HG02870 (cell line): ENCODE results near the gene DTX3.
"Not testable (repeated sequence)": the region's sequence is repeated elsewhere in the genome, so short reads cannot be mapped to it uniquely, and the experiment has no call there.

Source experiments
- ATAC-seq: cut with Tn5 transposase; IDR thresholded peaks from one replicate; pipeline ENCODE4 v1.9.1; 2021; ENCODE audit warnings: mild to moderate bottlenecking, moderate library complexity; ENCODE audit not compliant: unreplicated experiment

DTX3 gene

DNA sequence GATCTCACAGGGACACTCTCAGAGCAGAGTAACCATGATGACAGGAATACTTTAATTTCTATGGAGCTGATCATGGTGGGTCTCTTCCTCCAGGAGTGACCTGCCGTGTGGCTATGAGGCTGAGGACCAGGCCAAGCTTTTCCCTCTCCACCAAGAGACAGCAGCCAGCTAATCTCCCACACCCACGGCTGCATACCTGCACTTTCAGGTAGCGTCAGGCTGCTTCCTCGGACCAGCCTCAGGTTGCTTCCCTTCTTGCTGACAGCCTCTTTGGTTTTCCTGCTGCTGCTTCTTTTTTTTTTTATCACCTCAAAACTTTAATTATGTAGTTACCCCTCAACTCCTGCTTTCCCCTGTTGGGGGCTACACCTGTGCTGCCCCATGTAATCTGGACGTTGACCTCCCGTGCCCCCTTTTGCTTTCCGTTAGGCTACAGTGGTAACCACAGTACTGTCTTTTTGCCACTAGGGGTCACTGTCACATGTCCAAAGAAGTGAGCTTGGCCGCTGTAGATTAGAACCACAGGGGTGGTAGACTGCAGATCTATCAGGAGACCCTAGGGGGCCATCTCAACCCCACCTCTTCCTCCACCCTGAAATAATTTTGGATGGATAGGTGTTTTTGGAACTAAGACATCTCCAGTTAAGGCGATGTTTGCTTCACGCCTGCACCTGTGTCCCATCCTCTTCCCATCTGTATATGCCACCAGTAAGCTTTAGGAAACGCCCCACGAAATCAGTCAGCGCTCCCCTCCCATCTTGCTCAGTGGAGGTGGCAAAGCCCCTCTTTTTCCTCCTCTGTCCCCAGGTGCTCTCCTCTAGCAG lies 21.4 kb upstream of the DTX3 start:
- ATAC-seq = peak; percentile 89

DNA sequence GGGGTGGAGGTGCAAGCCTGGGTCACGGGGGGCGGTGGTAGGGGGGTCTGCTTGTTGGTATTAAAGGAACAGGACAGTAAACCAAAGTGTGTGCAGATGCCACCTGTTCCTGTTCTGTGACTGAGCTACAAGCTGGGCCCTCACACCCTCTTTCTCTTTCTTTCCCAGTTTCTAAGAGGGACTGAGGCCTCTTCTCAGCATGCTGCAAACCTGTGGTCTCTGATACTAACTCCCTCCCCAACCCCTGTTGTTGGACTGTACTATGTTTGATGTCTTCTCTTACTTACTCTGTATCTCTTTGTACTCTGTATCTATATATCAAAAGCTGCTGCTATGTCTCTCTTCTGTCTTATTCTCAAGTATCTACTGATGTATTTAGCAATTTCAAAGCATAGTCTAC lies 20.6 kb upstream of the DTX3 start:
- ATAC-seq = no peak

DNA sequence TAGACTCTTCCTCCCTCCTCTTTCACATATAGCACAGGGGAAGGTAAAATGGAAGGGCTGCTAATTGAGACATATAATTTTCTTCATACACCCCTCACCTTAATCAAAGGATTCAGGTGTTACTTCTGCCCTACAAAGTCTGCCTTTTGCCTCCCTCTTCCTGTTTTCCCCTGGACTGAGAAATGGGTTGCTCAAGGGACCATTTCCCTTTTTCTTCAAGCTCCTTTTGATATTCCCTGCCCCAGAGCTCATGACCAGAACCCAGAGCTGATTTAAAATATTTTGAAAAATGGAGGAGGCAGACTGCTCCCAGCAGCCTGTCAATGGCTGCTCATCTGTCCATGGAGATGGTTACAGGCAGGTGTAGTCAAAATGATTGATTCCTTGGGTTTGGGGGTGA lies 19.9 kb upstream of the DTX3 start:
- ATAC-seq = no peak

DNA sequence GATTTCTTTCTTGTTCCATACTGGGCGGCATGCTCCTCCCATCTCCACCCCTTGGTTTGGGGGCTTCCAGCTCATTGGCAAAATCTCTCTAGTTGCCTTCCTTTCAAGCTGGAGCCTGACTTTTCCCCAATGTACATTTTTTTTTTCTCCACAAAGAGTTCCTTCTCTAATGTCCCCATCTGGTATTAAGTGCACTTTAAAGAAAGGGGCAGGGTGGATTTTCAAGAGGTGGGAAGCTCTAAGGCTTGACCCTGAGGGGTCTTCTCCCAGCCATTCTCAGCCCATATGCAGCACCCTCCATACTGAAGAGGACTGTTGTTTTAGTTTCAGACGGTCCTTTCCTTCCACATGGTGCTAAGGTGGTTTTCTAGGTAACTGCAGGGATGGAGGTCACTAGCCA lies 19.5 kb upstream of the DTX3 start:
- ATAC-seq = no peak

DNA sequence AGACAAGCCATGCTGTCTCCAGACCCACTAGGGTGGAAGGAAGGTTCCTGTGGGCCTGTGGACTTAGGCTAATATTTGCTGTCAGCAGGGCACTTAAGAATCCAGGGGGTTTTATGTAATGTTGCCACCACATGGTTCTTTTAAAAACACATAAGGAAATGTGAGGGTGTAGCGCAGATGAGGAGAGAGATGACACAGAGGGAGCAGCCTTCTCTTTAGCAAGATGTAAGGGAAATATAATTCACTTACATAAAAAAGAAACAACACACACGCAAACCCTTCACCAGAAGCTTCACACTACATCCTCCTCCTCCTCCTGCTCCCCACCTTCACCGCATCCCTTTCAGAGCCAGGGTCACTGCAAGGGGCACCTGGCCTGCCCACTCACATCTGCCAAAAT lies 18.5 kb upstream of the DTX3 start:
- ATAC-seq = no peak

DNA sequence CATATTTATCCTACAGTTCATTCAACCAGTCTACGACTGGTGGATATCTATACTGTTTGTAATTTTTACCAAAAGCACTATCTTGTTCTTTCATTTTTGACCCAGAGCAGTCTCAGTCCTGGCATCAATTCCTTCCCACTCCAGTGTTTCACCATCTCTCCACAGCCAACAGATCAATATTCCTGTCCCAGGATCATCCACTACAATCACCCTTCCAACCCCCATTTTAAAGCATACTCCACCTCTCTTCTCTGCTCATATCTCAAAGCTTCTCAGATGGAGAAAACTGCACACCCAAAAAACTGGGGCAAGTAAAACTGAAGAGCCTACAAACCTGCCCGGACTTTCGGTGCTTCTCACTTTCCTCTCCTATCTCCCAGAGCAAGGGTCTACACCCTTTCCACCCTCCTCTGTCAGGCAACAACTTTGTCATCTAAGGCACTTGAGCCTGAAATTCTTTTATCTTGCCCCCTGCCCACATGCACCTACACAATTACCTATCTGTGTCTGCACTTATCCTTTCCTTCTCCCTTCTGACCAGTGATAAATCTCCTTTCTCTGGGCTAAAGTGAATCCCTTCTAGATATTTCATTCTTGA lies 17.7 kb upstream of the DTX3 start:
- ATAC-seq = no peak

DNA sequence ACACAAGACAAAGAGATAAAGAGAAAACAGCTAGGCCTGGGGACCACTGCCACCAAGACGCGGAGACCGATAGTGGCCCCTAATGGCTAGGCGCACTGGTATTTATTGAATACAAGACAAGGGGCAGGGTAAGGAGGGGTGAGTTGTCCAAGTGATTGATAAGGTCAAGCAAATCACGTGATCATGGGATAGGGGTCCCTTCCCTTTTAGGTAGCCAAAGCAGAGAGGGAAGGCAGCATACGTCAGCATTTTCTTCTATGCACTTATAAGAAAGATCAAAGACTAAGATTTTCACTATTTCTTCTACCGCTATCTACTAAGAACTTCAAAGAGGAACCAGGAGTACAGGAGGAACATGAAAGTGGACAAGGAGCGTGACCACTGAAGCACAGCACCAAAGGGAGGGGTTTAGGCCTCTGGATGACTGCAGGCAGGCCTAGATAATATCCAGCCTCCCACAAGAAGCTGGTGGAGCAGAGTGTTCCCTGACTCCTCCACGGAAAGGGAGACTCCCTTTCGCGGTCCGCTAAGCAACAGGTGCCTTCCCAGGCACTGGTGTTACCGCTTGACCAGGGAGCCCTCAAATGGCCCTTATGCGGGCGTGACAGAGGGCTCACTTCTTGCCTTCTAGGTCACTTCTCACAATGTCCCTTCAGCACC lies 15.5 kb upstream of the DTX3 start:
- not testable (repeated sequence) for ATAC-seq

DNA sequence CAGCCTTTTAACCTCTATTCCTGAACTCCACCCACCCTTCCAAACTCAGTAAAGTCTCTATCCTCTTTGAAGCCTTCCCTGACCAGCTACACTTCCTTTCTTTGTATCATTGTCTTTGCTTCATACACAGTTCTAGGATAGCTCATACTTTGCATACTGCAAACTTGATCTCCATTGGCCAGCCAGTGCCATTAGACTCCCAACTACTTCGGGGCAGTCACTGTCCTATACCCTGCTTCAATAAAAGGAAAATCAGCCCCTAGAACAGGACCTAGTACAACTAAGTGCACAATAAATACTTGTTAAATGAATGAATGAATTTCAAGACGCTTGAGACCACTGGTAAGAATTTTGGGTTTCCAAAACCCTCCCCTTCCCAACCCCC lies 14.2 kb upstream of the DTX3 start:
- ATAC-seq = no peak

DNA sequence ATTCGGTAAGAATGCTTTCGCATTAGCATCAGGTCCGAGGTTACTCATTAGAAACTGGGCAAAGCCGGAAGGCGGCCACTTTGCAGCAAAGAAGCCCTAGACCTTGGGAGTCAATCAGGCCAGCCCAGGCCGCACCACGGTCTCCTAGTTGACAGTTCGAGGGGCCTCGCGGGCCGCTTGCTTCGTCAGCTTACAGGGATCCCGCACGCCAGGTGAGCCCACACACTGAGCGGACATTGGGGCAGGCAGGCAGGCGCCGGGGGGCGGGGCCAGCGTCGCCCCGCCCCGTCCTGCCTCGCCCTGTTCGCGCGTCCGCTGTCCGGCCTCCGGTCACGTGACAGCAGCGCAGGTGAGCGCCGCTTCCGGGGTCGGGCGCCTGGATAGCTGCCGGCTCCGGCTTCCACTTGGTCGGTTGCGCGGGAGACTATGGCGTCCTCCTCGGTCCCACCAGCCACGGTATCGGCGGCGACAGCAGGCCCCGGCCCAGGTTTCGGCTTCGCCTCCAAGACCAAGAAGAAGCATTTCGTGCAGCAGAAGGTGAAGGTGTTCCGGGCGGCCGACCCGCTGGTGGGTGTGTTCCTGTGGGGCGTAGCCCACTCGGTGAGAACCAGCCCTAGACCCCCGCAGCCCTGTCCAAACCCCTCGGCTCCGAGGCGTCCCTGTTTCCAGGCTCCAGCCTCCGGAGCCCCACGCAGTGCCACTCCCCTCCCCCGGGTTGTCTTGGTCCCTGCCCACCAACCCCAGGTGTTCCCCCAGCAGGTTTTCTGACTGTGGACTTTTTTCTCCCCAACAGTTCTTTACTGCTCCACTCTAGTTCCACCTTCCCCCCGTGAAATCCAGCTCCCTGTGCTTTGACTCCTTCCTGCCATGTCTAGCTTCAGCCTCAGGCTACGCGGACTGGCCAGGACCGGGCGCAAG lies 13.5 kb upstream of the DTX3 start, which contains the start of gene PIP4K2C:
PIP4K2C (plus strand) TSS at position 329 of the 918 bp plus-strand sequence; CDS start at position 427, 98 bp downstream.
- peak; percentile 84 for ATAC-seq

DNA sequence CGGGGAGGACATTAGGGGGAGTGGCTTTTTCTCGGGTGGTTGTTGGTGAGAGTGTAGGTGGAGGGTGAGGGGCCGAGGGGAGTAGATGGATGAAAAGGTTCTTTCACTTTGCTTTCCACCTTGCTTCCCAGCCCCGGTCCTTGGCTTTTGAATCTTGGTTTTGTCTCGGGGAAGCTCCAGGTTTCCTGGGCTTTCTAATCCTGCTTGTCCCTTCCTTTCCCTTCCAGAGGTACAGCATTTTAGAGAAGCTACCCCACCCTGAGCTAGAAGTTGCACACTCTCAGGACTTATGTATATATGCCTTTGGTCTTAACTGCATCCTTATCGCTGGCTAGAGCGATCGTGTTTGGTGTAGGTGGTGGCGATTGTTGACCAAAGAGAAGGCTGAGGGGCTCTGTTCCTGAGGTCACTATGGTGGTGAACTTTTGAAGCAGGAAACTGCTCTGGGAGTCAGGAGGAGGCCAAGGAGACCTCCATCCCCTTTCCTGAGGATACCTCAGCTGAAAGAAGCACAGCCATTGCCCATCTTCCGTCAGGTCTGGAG lies 12.8 kb upstream of the DTX3 start:
- no peak for ATAC-seq

DNA sequence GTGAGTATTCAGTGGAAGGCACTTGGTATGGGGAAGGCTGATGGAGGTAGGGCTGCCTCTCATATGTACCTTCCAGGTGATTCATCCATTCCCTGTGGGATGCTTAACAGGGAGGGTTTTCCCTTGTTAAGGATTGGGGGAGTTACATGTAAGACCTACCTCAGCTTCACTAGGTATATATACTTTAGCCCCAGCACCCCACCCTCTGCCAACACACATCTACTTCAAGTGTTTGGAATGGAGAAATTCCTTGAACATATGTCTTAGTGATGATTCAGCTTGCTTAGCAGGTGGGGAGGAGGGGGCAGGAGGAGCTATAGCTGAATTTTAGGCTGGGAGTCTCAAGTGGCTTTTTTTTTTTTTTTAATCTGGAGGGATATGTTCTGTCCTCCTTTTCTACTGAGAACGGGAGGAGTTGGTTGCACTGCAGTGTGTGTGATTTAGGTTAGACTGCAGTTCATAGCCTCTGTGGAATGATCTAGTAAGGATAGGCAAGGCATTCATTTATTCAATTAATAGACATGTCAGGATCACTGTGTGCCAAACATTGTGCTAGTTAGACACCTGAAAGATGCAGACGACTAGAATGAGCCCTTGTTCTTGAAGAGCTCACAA lies 12.0 kb upstream of the DTX3 start:
- no peak for ATAC-seq

DNA sequence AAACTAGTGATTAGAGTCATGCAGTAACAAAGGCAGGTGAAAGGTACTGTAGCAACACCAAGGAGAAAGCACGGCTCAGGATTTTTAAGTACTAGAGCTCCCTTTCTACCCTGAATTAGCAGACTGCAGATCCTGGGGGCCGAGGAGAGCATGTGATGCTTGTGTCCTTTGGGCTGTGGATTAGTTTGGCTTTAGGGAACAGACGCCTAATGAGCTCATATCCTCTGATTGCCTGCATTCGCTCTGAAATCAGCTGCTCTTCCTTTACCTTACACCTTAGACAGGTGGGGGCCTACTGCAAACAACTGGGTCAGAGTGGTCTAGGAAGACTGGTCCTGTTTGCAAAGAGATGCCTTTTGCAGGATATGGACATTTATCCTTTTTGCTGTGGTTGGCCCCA lies 11.4 kb upstream of the DTX3 start:
- ATAC-seq = no peak

DNA sequence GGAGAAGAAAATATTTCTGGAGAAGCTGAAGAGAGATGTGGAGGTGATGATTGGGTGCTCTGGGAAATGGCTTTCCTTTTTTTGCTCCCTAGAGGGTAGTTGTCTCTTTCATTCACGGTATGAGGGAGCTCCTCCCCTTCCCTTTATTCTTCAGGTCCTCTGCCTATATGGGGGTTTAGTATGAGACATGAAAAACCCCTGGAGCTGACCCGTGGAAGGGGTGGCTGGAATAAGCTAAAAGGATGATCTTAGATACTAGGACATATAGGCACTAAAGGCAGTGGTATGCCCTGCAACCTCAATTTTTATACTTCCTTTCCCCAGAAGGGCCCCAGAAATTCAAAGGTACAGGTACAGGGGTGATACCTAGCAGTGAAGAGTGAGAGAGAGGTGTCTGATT lies 4.2 kb upstream of the DTX3 start:
- no peak for ATAC-seq

DNA sequence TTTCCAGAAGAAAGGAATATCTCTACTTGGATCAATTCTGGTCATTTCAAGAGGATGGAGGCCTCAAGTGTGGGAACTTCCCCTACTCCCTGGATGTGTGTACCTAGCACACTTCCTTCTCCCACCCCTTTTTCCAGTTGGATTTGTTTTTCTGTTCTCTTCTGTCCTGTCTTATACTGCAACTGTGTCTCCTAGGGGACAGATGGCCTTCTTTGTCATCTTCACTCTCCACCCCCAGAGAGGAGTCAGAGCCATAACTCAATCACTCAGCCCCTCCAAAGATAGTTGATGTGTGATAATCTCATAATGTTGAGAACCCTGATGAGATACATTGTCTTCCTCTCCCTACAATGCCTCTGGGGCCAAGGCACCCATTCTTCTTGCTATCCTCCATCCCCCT lies 2.1 kb upstream of the DTX3 start:
- ATAC-seq = no peak

DNA sequence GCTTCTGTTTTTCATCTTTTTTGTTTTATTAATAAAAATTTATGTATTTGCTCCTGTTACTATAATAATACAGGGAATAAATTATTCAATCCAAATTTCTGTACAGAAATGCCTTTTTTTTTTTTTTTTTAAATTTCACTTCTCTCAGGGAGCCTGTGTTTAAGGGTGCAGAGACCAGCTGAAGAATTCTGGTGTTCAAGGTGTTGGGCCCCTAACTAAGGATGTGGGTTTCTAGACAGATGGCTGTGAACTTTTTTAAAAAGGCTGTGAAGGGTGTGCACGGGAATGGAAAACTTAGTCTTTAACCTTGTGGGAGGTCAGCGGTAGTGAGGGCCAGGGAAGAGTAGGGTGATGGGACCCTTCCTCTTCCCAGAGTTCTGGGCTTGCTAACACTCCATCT lies 1.3 kb upstream of the DTX3 start:
- ATAC-seq = no peak

DNA sequence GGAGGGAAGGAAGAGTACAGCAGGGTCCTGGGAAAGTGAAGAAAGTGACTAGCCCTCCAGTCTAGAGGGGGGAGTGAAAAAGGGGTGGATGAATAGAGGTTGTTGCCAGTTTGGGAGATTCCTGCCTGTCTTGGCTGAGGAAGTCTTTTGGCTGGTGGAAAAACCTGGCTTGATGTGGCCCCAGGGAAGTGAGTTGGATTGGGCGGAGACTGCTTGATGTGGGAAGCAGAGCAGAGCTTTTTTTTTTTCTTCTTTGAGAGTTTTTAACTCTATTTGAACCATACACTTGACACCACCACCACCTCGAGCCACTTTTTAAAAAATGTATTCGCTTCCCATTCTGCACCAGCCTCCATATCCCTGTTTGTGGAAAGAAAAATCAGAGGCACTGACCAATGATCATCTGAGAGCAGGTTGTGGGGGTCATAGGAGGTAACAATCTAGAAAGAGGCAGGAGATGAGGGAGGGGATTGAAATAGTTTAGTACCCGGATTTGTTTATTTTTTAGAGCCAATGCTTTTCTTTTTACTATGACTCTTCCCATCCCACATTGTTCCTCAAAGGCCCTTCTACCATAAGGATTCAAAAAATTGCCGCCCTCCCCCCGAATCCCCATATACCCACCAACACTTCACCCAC lies 690 bp upstream of the DTX3 start:
- no peak for ATAC-seq

DNA sequence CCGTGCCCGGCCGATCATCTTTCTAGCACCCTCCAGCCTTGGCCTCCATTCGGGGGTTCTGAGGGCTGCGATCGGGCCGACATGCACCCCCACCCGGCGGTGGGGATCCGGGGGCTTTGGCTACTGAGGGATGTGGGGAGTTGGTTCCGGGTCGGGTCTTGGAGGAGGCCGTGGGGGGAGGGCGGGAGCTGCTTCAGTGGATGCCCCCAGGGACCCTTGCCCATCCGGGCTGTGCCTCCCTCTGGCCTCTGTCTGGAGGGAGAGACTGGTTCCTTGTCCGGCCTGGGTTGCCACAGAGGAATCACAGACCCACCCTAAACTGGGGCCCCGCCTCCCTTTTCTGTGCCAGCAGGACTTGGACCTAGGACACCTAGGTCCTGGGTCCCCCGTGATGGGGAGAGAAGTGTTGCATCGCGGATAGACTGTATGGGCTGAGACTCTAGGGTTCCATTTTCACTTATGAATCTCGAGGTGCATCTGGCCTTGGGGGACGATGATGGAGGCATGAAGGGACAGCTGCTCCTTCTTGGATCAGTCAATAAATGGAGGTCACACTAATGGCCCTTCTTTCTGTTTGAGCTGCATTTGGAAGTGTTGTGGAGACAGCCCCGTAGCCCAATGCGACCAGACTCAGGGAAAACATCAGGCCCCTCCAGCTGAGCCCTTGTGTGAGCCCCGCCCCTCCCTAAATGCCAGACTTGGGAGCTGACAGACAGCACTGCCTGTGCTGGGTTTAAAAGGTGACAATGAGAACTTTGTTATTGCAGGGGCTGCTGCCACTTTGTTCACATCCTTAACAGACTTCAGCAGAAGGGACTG lies 577 bp downstream of the DTX3 start:
- peak; percentile 22 for ATAC-seq

DNA sequence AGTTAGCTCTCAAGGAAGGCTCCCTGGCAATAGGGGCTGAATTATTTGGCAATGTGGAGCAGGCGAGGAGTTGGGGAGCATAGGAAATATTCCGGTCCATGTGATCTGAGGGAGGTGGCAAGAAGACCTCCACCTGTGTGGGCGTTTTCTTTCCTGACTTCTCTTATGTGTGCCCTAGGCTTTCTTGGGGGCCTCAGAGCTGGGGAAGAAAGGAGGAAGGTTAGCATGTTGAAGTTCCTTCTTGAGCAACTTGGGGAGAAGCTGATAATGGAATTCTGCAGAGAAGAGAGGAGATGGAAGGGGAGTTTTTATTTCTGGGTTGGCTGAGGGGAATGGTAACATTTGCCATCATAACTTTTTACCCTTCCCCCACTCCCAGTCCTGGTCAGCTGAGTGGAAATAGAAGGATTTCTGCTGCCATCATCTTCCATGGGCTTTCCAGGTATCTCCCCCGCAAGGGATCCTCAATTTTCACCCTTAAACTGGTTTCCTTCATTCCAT lies 1.2 kb downstream of the DTX3 start:
- no peak for ATAC-seq

DNA sequence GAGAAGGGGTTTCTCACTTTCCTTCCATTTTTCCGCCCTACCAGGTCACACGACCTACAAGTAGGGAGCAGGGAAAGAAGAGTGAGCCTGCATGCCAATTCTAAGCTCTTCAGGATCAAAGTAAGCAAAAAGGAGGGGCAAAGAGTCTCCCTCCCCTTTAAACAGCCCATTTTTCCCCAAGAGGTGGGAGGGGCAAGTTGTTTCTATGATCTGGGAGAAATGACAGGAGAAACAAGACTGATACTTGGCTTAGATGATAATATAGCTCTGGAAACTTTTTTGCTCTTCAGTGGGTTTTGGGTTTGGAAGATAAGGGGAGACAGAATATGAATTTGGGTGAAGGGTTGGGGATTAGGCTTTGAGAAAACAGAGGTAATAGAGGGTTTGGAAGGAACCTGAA lies 1.8 kb downstream of the DTX3 start:
- no peak for ATAC-seq
